ENCODE data around the gene LAMC3.

LAMC3 gene

GRCh38 chr9:131067625-131068024 lies 58.7 kb downstream of the LAMC3 start:
- Mint-ChIP-seq H3K9me3 (no peaks in the 10 kb centered on the region), H3K27me3 (no peaks in the 10 kb centered on the region), H3K4me1 (no peaks in the 10 kb centered on the region), H3K4me3 (no peak overlapping the region), H3K36me3 (ENCODE audit: low read depth) (no peaks in the 10 kb centered on the region), H3K27ac (no peak overlapping the region)
- no peak for DNase-seq
- ATAC-seq = no peak

- Mint-ChIP-seq H3K27ac (no peak overlapping the region), H3K9me3 (no peaks in the 10 kb centered on the region), H3K4me1 (no peaks in the 10 kb centered on the region), H3K27me3 (no peaks in the 10 kb centered on the region), H3K4me3 (no peak overlapping the region), H3K36me3 (ENCODE audit: low read depth) (no peaks in the 10 kb centered on the region)
- DNase-seq = no peak
- ATAC-seq = no peak
These were observed 59.3 kb downstream of the LAMC3 start for GRCh38 chr9:131068076-131068816.

- H3K4me1 Mint-ChIP-seq = no peaks in the 10 kb centered on the region
- DNase-seq (no peak), ATAC-seq (no peak)
- no peaks in the 10 kb centered on the region for H3K27me3 Mint-ChIP-seq
- H3K36me3 Mint-ChIP-seq (ENCODE audit: low read depth) = no peaks in the 10 kb centered on the region
- H3K9me3 Mint-ChIP-seq = no peaks in the 10 kb centered on the region
- no peak overlapping the region for H3K4me3 Mint-ChIP-seq
- no peak overlapping the region for H3K27ac Mint-ChIP-seq
These were observed 60.7 kb downstream of the LAMC3 start for GRCh38 chr9:131069699-131070098.

- no peak overlapping the region for H3K4me3 Mint-ChIP-seq
- no peaks in the 10 kb centered on the region for H3K9me3 Mint-ChIP-seq
- no peak for ATAC-seq
- H3K36me3 Mint-ChIP-seq (ENCODE audit: low read depth) = no peaks in the 10 kb centered on the region
- DNase-seq = no peak
- no peaks in the 10 kb centered on the region for H3K27me3 Mint-ChIP-seq
- H3K27ac Mint-ChIP-seq = no peak overlapping the region
- no peaks in the 10 kb centered on the region for H3K4me1 Mint-ChIP-seq
These were observed 63.3 kb downstream of the LAMC3 start for GRCh38 chr9:131072107-131072870.

GRCh38 chr9:131072871-131073237 lies 63.9 kb downstream of the LAMC3 start:
- no peak for ATAC-seq
- no peak for DNase-seq
- Mint-ChIP-seq H3K9me3 (no peaks in the 10 kb centered on the region), H3K36me3 (ENCODE audit: low read depth) (no peaks in the 10 kb centered on the region), H3K27ac (no peak overlapping the region), H3K4me1 (no peaks in the 10 kb centered on the region), H3K27me3 (no peaks in the 10 kb centered on the region), H3K4me3 (no peak overlapping the region)

GRCh38 chr9:131076347-131077195 lies 67.6 kb downstream of the LAMC3 start:
- H3K4me3 Mint-ChIP-seq = no peak overlapping the region
- DNase-seq = no peak
- no peaks in the 10 kb centered on the region for H3K4me1 Mint-ChIP-seq
- H3K36me3 Mint-ChIP-seq (ENCODE audit: low read depth) = no peaks in the 10 kb centered on the region
- no peaks in the 10 kb centered on the region for H3K27me3 Mint-ChIP-seq
- H3K9me3 Mint-ChIP-seq = no peaks in the 10 kb centered on the region
- no peak overlapping the region for H3K27ac Mint-ChIP-seq
- no peak for ATAC-seq

- Mint-ChIP-seq H3K9me3 (no peaks in the 10 kb centered on the region), H3K27me3 (peaks cover 2% of the 10 kb centered on the region), H3K4me1 (no peaks in the 10 kb centered on the region), H3K27ac (no peak overlapping the region), H3K4me3 (no peak overlapping the region), H3K36me3 (ENCODE audit: low read depth) (no peaks in the 10 kb centered on the region)
- ATAC-seq (no peak), DNase-seq (no peak)
These were observed 69.7 kb downstream of the LAMC3 start for GRCh38 chr9:131078427-131079366.

- Mint-ChIP-seq H3K4me3 (no peak overlapping the region), H3K9me3 (no peaks in the 10 kb centered on the region), H3K27me3 (peaks cover 2% of the 10 kb centered on the region), H3K36me3 (ENCODE audit: low read depth) (no peaks in the 10 kb centered on the region), H3K27ac (no peak overlapping the region), H3K4me1 (no peaks in the 10 kb centered on the region)
- no peak for DNase-seq
- ATAC-seq = no peak
These were observed 71.6 kb downstream of the LAMC3 start for GRCh38 chr9:131080589-131080988.

- Mint-ChIP-seq H3K9me3 (no peaks in the 10 kb centered on the region), H3K27ac (no peak overlapping the region), H3K36me3 (ENCODE audit: low read depth) (no peaks in the 10 kb centered on the region), H3K27me3 (peaks cover 2% of the 10 kb centered on the region), H3K4me1 (no peaks in the 10 kb centered on the region), H3K4me3 (no peak overlapping the region)
- DNase-seq = no peak
- ATAC-seq = no peak
These were observed 72.9 kb downstream of the LAMC3 start for GRCh38 chr9:131081868-131082267.

GRCh38 chr9:131082774-131083512 lies 74.0 kb downstream of the LAMC3 start:
- H3K36me3 Mint-ChIP-seq (ENCODE audit: low read depth) = no peaks in the 10 kb centered on the region
- H3K27me3 Mint-ChIP-seq = peaks cover 2% of the 10 kb centered on the region
- no peak overlapping the region for H3K4me3 Mint-ChIP-seq
- H3K27ac Mint-ChIP-seq = no peak overlapping the region
- no peaks in the 10 kb centered on the region for H3K4me1 Mint-ChIP-seq
- DNase-seq (no peak), ATAC-seq (no peak)
- no peaks in the 10 kb centered on the region for H3K9me3 Mint-ChIP-seq

GRCh38 chr9:131084661-131085369 lies 75.8 kb downstream of the LAMC3 start:
- DNase-seq = no peak
- Mint-ChIP-seq H3K27me3 (peaks cover 2% of the 10 kb centered on the region), H3K4me1 (no peaks in the 10 kb centered on the region), H3K36me3 (ENCODE audit: low read depth) (no peaks in the 10 kb centered on the region), H3K27ac (no peak overlapping the region), H3K4me3 (no peak overlapping the region), H3K9me3 (no peaks in the 10 kb centered on the region)
- no peak for ATAC-seq

GRCh38 chr9:131085370-131086122 lies 76.6 kb downstream of the LAMC3 start:
- ATAC-seq = no peak
- no peak overlapping the region for H3K4me3 Mint-ChIP-seq
- H3K27me3 Mint-ChIP-seq = peaks cover 2% of the 10 kb centered on the region
- no peaks in the 10 kb centered on the region for H3K36me3 Mint-ChIP-seq (ENCODE audit: low read depth)
- H3K4me1 Mint-ChIP-seq = no peaks in the 10 kb centered on the region
- no peaks in the 10 kb centered on the region for H3K9me3 Mint-ChIP-seq
- no peak overlapping the region for H3K27ac Mint-ChIP-seq
- DNase-seq = no peak
